Activated T-helper 1 cell treated with Interleukin-2 at 50 U/mL for 16 hours (primary cell): ENCODE measurements around the gene CREG1.

Source experiments
- DNase-seq: peaks from one replicate; pipeline ENCODE4 v3.0.0-alpha.2; 2020; ENCODE audit warnings: low read depth

CREG1 gene

DNA sequence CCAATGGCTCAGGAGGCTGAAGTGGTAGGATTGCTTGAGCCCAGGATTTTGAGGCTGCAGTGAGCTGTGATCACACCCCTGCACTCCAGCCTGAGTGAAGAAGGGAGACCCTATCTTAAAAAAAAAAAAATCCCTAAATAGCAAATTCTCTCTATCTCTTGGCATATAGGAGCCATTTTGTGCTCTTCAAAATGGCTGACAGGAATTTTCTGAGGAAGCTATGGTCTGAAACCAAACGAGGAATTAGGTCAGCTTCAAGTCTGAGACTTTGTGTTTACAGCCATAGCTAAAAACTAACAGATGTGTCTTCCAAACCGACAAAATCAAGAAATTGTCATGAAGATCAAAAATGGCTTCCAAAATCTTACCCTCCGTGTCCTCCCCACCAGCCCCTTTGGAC is 45.8 kb downstream of the CREG1 start:
- DNase-seq: no peak

DNA sequence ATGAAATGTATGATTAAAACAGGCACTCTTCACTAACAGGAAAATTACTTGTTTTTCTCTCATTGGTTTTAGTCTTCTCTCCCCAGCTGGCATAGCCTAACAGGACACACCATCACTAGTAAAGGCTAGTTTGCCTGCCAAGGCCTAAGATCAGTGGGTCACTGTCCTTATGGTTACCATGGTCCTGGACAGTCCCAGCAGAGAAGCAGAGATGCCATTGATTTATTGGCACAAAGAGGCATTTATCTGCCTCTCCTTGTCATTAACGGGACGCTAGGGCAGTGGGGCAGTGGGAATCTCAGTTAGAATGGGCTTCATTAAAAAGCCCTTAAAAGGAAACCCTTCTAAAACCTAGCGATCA is 49.1 kb downstream of the CREG1 start:
- no peak for DNase-seq

DNA sequence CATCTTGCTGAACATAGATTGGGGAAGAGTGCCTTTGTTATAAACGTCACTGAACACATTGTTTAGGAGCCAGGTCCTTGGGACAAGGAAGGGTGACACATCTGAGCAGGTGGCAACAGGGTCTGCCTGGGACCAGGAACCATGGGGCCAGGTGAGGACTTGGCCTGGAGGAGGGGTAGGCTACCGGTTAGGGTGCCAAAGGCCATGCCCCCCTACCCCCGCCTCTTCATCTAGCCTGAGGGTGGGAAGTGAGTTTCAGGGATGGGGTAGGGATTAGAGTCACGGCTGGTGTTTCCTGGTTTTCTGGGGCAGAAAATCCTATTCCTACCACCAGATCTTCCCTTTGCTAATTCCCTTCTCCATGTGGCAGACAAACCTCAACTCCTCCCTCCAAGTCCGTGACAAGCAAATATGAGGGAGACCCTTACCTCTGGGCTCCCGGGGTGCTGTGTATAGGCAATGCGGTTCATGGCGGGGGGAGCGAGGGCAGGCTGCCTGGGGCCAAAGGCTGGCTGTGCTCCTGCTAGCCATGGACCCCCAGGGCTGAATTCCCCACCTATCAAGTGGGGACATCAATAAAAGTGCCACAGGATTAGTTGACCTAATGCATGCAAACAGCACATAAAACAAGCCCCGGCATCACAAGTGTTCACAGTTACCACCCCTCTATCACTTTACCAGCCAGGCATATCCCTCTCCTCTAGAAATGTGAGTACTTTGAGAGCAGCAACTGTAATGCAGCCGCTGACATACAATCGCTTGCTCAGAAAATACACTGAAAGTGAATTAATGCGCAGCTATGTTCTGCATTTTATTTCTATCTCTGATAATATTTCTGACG is 49.7 kb downstream of the CREG1 start:
- DNase-seq: no peak

DNA sequence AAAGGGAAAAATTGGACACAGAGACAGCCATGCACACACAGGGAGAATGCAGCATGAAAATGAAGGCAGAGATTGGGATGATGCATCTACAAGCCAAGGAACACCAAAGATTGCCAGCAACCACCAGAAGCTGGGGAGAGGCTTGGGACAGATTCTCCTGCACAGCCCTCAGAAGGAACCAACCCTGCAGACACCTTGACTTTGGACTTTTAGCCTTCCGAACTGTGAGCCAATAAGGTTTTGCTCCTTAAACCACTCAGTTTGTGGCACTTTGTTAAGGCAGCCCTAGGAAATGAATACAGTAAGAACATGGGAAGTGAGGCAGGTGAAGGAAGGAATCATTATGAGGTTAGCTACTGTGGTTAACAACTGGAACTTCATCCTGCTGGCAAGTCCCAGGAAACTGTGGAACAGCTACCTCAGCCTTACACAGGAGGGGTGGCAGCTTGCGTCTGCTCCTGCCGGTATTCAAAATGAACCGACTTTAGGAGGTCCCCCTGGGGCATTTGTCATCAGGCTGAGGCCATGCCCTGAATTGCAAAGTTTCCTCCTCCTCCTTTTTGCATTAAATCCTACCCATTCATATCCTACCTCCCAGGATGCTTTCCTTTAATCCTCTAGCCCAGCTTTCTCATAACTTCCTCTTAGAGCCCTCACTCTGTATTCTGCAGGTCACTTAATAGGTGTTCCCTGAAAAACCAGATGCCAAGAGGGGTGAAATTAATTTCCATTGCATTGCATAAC is 50.7 kb downstream of the CREG1 start:
- no peak for DNase-seq

DNA sequence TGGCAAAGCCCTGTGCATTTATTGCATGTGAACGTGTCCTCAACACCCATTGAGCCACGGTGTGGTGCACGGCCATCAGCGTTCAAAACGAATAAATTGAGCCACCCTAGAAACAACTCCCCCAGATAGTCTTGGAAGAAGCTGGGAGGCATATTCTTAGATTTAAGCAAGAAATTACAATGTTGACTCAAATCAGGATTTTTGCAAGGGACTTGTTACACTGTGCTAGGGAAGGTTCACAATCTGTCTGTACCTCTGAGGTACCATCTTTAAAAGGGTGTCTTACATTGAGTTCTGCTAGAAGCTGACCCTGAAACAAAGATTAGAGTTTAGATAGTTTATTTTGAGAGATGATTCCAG is 51.4 kb downstream of the CREG1 start:
- DNase-seq: no peak

DNA sequence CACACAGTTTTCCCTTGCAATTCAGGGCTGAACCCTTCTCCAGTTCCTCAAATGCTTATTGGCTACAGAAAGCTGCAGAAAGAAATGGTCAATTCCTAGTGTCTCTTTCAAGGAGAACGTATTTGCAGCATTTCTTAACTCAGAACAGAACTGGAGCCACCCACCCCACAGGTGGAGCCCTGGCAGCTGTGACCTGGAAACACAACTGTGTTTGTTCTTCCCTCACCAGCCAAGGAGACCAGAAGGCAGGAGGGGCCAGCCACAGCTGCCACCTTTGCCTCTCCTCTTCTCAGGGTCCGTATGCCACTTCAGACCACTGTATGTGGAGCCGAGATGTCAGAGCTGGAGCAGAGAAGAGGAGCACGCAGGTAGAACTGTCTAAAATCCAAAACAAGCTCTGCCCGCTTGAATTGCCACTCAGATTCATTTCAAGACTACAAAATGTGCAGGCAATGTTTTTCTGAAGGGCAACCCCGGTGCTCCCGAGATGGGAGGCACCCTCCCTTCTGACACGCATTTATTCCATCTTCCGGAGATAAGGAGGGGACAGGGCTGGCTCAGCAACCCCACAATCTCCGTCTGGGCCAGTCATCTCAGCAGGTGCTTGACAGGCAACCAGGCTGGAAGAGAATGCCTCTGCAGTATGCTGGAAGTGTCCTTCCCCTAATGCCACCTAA is 51.9 kb downstream of the CREG1 start:
- DNase-seq: no peak

DNA sequence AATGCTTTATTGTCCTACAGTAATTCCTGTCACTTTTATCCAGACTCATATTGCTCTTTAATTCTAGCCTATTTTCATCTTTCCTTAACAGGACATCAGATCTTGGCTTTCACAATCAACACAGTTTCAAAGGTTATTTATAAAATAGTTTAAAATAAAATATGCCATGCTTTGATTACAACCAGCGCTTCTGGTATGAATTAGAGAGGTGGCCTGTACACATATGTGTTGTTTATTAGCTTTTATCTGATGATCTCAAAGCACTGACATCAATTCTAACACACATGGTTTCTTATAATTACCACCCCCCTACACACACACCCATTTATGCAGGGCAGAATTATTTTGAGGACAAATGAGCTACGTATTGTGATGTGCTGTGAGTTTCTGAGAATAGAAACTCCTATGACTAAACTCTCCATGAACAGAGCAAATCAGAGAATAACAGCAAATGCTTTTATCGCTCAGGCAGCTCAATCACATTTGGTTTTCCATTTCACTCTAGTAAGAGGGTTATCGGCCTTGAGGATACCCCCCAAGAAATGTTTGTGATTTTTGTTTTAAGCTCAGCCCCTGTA is 53.2 kb downstream of the CREG1 start:
- no peak for DNase-seq

DNA sequence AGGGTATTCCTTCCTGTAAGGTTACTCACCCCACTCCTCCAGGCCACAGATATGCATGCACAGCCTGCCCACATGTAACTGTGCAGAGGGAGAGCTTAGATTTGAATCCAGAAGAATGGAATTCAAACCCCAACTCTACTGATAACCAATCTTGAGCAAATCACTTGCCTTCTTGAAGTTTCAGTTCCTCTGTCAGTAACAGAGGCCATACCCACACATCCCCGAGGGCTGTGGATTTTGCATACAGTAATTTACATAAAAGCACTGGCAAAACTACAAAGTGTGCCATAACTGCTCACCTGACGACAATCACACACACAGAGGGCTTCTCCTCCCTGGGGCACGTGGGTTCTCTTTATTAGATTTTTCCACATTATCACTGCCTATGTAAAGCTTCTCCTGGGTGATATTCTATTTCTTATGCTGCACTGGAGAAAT is 53.9 kb downstream of the CREG1 start:
- DNase-seq: no peak

DNA sequence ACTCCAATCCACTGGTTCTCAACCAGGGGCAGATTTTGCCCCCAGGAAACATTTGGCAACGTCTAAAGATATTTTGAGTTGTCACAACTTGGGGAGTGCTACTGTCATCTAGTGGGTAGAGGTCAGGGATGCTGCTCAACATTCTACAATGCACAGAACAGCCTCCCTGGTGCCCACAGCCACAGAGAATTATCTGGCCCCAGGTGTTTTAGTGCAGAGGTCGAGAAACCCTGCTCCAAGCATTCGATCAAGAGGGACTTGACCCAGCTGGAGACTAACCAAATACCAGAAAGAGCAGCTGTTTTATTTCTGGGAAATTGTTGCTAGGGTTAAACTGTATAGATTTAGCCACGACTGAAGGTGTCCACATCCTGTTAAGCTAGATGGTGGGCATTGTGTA is 54.5 kb downstream of the CREG1 start:
- DNase-seq: no peak

DNA sequence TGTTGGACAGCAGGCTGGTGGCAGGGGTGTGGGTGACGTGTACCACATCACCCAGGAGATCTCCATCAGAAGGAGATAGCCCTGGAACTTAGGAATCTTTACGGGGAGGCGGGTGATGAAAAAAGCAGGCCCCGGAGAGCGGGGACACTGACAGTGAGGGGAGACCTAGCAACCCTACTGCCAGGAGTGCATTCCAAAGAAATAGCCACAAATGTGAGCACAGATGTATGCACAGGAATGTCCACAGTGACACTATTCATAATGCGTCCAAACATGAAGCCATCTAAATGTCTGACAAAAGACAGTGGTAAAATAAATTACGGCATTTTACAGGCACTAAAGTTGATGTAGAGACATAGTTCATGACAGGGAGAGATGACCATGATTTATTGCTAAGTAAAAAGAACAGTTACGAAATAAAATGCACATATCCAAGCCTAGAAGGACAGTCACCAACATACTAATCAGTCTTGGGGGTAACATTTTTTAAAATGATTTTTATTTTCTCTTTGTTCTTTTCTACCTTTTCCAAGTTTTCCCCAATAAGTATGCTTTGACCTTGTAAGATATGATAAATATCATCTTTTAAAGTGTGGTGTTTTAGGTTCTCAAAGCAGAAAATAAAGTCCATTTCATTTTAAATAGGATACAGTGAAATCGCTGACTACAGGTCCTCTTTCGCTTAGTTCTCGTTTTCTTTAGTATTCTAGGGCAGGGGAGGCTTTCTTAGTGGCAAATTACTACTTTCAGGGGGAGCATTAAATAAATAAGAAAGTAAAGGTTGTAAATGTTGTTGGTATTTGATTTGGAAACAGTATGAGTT is 56.6 kb downstream of the CREG1 start:
- no peak for DNase-seq

DNA sequence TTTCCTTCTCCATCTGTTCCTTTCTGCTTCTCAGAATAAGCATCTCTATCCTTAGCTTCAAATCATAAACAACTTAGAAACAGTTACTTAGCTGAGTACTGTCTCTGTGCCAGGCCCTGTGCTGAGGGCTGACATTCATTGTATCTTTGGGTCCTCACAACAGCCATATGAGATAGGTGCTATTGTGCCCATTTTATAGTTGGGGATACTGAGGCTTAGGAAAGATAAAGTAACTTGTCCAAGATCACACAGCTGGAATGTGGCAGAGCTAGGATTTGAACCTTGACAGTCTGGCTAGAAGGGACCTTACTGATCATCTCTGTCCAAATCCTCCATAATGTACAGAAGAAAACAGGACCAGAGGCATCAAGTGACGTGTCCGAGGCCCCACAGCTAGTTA is 60.2 kb downstream of the CREG1 start:
- DNase-seq: no peak

DNA sequence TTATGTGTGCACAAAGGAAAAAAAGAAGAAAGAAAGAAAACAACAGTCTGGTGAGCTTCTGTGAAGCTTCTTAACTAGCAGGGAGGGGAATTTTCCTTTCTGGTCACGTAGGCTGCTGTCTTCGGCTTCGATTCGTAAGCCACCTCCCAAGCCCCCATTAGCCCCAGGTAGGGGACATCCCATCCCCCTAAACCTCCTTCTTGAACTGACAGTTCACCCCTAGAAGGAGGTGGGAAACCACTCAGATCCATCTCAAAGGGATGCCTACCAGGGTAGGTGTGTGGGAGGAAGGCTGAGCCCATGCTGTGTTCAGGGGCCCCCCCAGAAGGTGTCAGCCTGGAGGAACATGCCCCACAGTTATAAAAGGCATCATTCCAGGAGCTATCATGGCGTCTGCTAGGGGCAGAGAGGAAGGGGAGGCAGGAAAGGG is 61.1 kb downstream of the CREG1 start:
- DNase-seq: no peak

DNA sequence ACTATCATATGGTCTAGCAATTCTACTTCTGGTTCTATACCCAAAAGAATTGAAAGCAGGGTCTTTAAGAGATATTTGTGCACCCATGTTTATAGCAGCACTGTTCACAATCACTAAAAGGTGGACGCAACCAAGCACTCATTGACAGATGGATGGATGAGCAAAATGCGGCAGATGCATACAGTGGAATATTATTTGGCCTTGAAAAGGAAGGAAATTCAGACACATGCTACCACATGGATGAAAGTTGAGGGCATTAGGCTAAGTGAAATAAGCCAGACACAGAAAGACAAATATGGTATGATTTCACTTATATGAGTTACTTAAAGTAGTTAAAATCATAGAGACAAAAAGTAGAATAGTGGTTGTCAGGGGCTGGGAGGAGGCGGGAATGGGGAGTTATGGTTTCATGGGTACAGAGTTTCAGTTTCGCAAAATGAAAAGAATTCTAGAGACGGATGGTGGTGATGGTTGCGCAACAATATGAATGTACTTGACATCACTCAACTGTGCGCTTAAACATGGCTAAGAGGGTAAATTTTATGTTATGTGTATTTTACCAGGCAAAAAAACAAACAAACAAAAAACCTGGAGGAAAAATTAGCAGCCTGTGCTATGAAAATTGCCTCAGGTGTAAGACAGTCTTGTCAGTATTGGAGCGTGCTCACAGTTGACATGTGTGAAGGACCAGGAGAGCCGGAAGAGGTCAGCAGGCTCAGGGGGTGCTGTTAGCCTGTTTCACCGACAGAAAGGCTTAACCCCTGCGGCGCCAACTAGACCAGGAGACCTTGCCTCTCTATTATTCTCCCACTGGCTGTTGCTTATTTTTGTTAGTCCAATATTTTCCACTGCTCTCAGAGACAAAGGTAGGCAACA is 61.7 kb downstream of the CREG1 start:
- no peak for DNase-seq
